ENCODE data around the gene AFP. TPM values are rescaled to one million over a fixed set of nuclear protein-coding genes. Genes with fewer than 3 reads are reported as not detected.

Gene AFP
- total and polyA plus RNA-seq, 10 of the 15 experiments (the other 5 are each of a cell fraction or from before 2014, with no cell fraction given) = 0.72 TPM; not detected in 9

DNA sequence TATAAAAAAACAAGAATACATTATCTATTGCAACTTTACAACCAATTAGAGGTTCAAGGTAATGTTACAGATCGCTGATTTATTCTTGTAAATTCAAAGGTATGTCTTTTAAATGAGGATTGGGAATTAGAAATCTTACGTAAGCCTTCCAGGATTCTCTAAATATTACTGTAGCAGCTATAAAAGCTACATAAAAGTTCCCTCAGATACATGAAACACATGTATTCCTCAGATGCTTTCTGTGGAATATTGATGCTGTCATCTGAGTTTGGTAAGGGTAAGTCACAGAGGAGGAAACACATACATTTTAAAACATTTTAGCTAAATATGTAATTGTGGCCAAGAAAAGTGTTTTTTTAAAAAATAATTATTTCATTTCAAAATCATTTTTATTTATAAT is 3.4 kb downstream of the AFP start:
- BruUV-seq (replicated peaks) = no TSS peak
- Histone ChIP-seq H3K27ac (ENCODE audit: control insufficient read depth, insufficient read depth) (no peak overlapping the region), H3K9me3 (replicated peaks; ENCODE audit: control insufficient read depth, insufficient read depth, low read length) (no peaks in the 10 kb centered on the region), H3K4me2 (ENCODE audit: control insufficient read depth, insufficient read depth) (no peak overlapping the region), H3K36me3 (ENCODE audit: control insufficient read depth in 2 of 2, insufficient read depth in 2 of 2, low read length in 1 of 2) (no peaks in the 10 kb centered on the region), H3K27me3 (replicated peaks in 1 of 2; ENCODE audit: control insufficient read depth in 2 of 2, insufficient read depth in 2 of 2, low read length in 1 of 2) (no peaks in the 10 kb centered on the region; a peak in 1 of 4 replicates), H2AFZ (ENCODE audit: control insufficient read depth, low read depth, low read length) (no peak overlapping the region), H3K9ac (ENCODE audit: control insufficient read depth, insufficient read depth, low read length) (no peak overlapping the region), H4K20me1 (ENCODE audit: control insufficient read depth, insufficient read depth) (no peaks in the 10 kb centered on the region), H3K4me3 (no peak overlapping the region), H3K79me2 (ENCODE audit: control insufficient read depth, insufficient read depth, low read length) (no peaks in the 10 kb centered on the region), H3K4me1 (ENCODE audit: control insufficient read depth, insufficient read depth, low read length) (no peaks in the 10 kb centered on the region)
- ChIA-PET CTCF (no interaction called here), SMC1A (ENCODE audit: uncharacterized antibody, unreplicated experiment) (interaction anchor here (1.8 kb wide), 1 partner anchor 11 kb away, joined by 7 read pairs; no protein-coding TSS in a partner anchor), POLR2A (no interaction called here), RAD21 (ENCODE audit: unreplicated experiment) (no interaction called here)
- DNase-seq (ENCODE audit: low read depth, low spot score) (no peak), ATAC-seq (no peak), FAIRE-seq (no peak)
- TF ChIP-seq, protein P1, sequence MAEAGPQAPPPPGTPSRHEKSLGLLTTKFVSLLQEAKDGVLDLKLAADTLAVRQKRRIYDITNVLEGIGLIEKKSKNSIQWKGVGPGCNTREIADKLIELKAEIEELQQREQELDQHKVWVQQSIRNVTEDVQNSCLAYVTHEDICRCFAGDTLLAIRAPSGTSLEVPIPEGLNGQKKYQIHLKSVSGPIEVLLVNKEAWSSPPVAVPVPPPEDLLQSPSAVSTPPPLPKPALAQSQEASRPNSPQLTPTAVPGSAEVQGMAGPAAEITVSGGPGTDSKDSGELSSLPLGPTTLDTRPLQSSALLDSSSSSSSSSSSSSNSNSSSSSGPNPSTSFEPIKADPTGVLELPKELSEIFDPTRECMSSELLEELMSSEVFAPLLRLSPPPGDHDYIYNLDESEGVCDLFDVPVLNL (IDR thresholded peaks at IDR 0.05; ENCODE audit: low read depth, low read length) = no peak
- TF ChIP-seq JUND (IDR thresholded peaks at IDR 0.05; ENCODE audit: low read depth, low read length) = no peak
- TF ChIP-seq ZNF384 (IDR thresholded peaks at IDR 0.05; ENCODE audit: borderline replicate concordance, low read depth, low read length) = no peak
- no peak for TF ChIP-seq ZZZ3 (IDR thresholded peaks at IDR 0.05; ENCODE audit: control insufficient read depth, insufficient read length, low read depth)
- in situ Hi-C loops (cut with MboI) = no loop called here
- WGBS (ENCODE audit: insufficient coverage, insufficient replicate concordance, low lambda C conversion rate, missing lambda C conversion rate) = 38% methylated on average over 2 of the region's 2 CpGs
- intact Hi-C loops (cut with micrococcal nuclease; ENCODE audit: unreplicated experiment) = no loop called here

GRCh38 chr4:73439991-73440390 is 4.0 kb downstream of the AFP start:
- no TSS peak for BruUV-seq (replicated peaks)
- DNase-seq (ENCODE audit: low read depth, low spot score) (no peak), FAIRE-seq (no peak), ATAC-seq (no peak)
- intact Hi-C loops (cut with micrococcal nuclease; ENCODE audit: unreplicated experiment) = no loop called here
- no peak overlapping the region for H3K9ac ChIP-seq (ENCODE audit: control insufficient read depth, insufficient read depth, low read length)
- H3K4me3 ChIP-seq = no peak overlapping the region
- H3K79me2 ChIP-seq (ENCODE audit: control insufficient read depth, insufficient read depth, low read length) = no peaks in the 10 kb centered on the region
- RAD21 ChIA-PET (ENCODE audit: unreplicated experiment) = no interaction called here
- TF ChIP-seq, protein P2, sequence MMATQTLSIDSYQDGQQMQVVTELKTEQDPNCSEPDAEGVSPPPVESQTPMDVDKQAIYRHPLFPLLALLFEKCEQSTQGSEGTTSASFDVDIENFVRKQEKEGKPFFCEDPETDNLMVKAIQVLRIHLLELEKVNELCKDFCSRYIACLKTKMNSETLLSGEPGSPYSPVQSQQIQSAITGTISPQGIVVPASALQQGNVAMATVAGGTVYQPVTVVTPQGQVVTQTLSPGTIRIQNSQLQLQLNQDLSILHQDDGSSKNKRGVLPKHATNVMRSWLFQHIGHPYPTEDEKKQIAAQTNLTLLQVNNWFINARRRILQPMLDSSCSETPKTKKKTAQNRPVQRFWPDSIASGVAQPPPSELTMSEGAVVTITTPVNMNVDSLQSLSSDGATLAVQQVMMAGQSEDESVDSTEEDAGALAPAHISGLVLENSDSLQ (IDR thresholded peaks at IDR 0.05) = no peak
- TF ChIP-seq KDM1A (IDR thresholded peaks at IDR 0.05; ENCODE audit: borderline replicate concordance) (no peak), ZBTB4 (CRISPR knock-in tag; IDR thresholded peaks at IDR 0.05) (no peak)
- no peak overlapping the region for H3K4me2 ChIP-seq (ENCODE audit: control insufficient read depth, insufficient read depth)
- CTCF ChIA-PET = no interaction called here
- no peak overlapping the region for H2AFZ ChIP-seq (ENCODE audit: control insufficient read depth, low read depth, low read length)
- in situ Hi-C loops (cut with MboI) = loop anchor here (10.0 kb wide), 1 partner anchor 215 kb away; no protein-coding TSS in a partner anchor
- H3K4me1 ChIP-seq (ENCODE audit: control insufficient read depth, insufficient read depth, low read length) = no peaks in the 10 kb centered on the region
- H3K36me3 ChIP-seq (ENCODE audit: control insufficient read depth in 2 of 2, insufficient read depth in 2 of 2, low read length in 1 of 2) = no peaks in the 10 kb centered on the region
- POLR2A ChIA-PET = no interaction called here
- no peak overlapping the region for H3K27ac ChIP-seq (ENCODE audit: control insufficient read depth, insufficient read depth)
- H3K27me3 ChIP-seq (replicated peaks in 1 of 2; ENCODE audit: control insufficient read depth in 2 of 2, insufficient read depth in 2 of 2, low read length in 1 of 2) = no peaks in the 10 kb centered on the region; a peak in 1 of 4 replicates
- WGBS (ENCODE audit: insufficient coverage, insufficient replicate concordance, low lambda C conversion rate, missing lambda C conversion rate) = 15% methylated on average over 3 of the region's 3 CpGs
- SMC1A ChIA-PET (ENCODE audit: uncharacterized antibody, unreplicated experiment) = no interaction called here
- no peaks in the 10 kb centered on the region for H3K9me3 ChIP-seq (replicated peaks; ENCODE audit: control insufficient read depth, insufficient read depth, low read length)
- no peaks in the 10 kb centered on the region for H4K20me1 ChIP-seq (ENCODE audit: control insufficient read depth, insufficient read depth)
